Measurements from ENCODE around the gene TCEAL6.

TCEAL6 gene

DNA sequence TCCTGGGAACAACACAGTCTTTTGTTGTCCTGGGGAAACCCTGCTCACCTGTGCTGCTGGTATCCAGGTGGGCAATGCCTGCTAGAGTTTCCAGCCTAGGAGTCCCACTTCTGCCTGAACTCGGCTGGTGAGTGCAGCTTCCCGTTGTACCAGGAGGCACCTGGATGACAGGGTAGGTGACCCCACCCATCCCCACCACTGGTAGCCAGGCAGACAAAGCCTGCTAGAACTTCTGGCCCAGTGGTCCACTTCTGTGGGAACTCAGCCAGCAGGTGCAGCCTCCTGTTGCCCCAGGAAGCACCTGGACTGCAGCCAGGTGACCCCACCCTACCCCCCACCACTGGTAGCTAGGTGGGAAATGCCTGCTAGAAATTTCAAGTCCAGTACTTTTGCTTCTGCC lies 26.5 kb downstream of the TCEAL6 start:
- Mint-ChIP-seq H3K27me3 (peaks cover 2% of the 10 kb centered on the region), H3K4me1 (no peaks in the 10 kb centered on the region), H3K27ac (no peak overlapping the region), H3K36me3 (no peaks in the 10 kb centered on the region), H3K4me3 (no peak overlapping the region), H3K9me3 (peaks cover 1% of the 10 kb centered on the region)
- DNase-seq (ENCODE audit: low spot score in 2 of 2) (no peak), ATAC-seq (ENCODE audit: low read depth) (no peak)

- H3K27ac Mint-ChIP-seq: no peak overlapping the region
- peaks cover 2% of the 10 kb centered on the region for H3K27me3 Mint-ChIP-seq
- H3K9me3 Mint-ChIP-seq: peaks cover 1% of the 10 kb centered on the region
- no peaks in the 10 kb centered on the region for H3K36me3 Mint-ChIP-seq
- ATAC-seq (ENCODE audit: low read depth): no peak
- no peak for DNase-seq (ENCODE audit: low spot score in 2 of 2)
- no peaks in the 10 kb centered on the region for H3K4me1 Mint-ChIP-seq
- H3K4me3 Mint-ChIP-seq: no peak overlapping the region
Observed at GRCh38 chrX:102113367-102113766, 28.9 kb downstream of the TCEAL6 start.
